ENCODE data around the gene DSTN.

DSTN gene

GRCh38 chr20:17555106-17555505 is 14.8 kb upstream of the DSTN start:
- no peak overlapping the region for H3K27ac ChIP-seq
- H2AFZ ChIP-seq: no peak overlapping the region
- H3K36me3 ChIP-seq (ENCODE audit: control insufficient read depth, insufficient read depth, low read length): no peaks in the 10 kb centered on the region
- no peak for TF ChIP-seq CTCF (IDR thresholded peaks at IDR 0.05)
- H3K4me1 ChIP-seq: peaks cover 5% of the 10 kb centered on the region
- H3K9me3 ChIP-seq (ENCODE audit: control insufficient read depth, low read length): no peaks in the 10 kb centered on the region
- no peaks in the 10 kb centered on the region for H3K27me3 ChIP-seq (ENCODE audit: control insufficient read depth, insufficient read depth, low read length)
- no peak overlapping the region for H3K4me3 ChIP-seq (ENCODE audit: low read depth, low read length)
- no peak overlapping the region for H3K9ac ChIP-seq
- no peaks in the 10 kb centered on the region for H3K79me2 ChIP-seq
- H3K4me2 ChIP-seq (ENCODE audit: low read length): no peak overlapping the region

GRCh38 chr20:17556837-17557674 is 12.8 kb upstream of the DSTN start:
- TF ChIP-seq CTCF (IDR thresholded peaks at IDR 0.05): no peak
- Histone ChIP-seq H3K27ac (no peak overlapping the region), H3K4me2 (ENCODE audit: low read length) (no peak overlapping the region), H3K9ac (no peak overlapping the region), H3K9me3 (ENCODE audit: control insufficient read depth, low read length) (no peaks in the 10 kb centered on the region), H3K27me3 (ENCODE audit: control insufficient read depth, insufficient read depth, low read length) (no peaks in the 10 kb centered on the region), H3K79me2 (no peaks in the 10 kb centered on the region), H2AFZ (peak overlapping the region; percentile 39), H3K4me3 (ENCODE audit: low read depth, low read length) (no peak overlapping the region), H3K36me3 (ENCODE audit: control insufficient read depth, insufficient read depth, low read length) (no peaks in the 10 kb centered on the region), H3K4me1 (peaks cover 5% of the 10 kb centered on the region)

GRCh38 chr20:17557675-17558006 is 12.2 kb upstream of the DSTN start:
- no peak overlapping the region for H3K4me3 ChIP-seq (ENCODE audit: low read depth, low read length)
- H3K36me3 ChIP-seq (ENCODE audit: control insufficient read depth, insufficient read depth, low read length): no peaks in the 10 kb centered on the region
- H3K27me3 ChIP-seq (ENCODE audit: control insufficient read depth, insufficient read depth, low read length): no peaks in the 10 kb centered on the region
- no peak for TF ChIP-seq CTCF (IDR thresholded peaks at IDR 0.05)
- H3K9ac ChIP-seq: no peak overlapping the region
- H3K79me2 ChIP-seq: no peaks in the 10 kb centered on the region
- no peak overlapping the region for H3K27ac ChIP-seq
- peaks cover 5% of the 10 kb centered on the region for H3K4me1 ChIP-seq
- no peak overlapping the region for H3K4me2 ChIP-seq (ENCODE audit: low read length)
- H3K9me3 ChIP-seq (ENCODE audit: control insufficient read depth, low read length): no peaks in the 10 kb centered on the region
- peak overlapping the region; percentile 39 for H2AFZ ChIP-seq

- Histone ChIP-seq H3K4me1 (peaks cover 5% of the 10 kb centered on the region), H3K4me2 (ENCODE audit: low read length) (no peak overlapping the region), H3K9me3 (ENCODE audit: control insufficient read depth, low read length) (no peaks in the 10 kb centered on the region), H3K36me3 (ENCODE audit: control insufficient read depth, insufficient read depth, low read length) (no peaks in the 10 kb centered on the region), H3K9ac (no peak overlapping the region), H3K27me3 (ENCODE audit: control insufficient read depth, insufficient read depth, low read length) (no peaks in the 10 kb centered on the region), H3K79me2 (no peaks in the 10 kb centered on the region), H3K4me3 (ENCODE audit: low read depth, low read length) (no peak overlapping the region), H3K27ac (peak overlapping the region; percentile 34), H2AFZ (peak overlapping the region; percentile 31)
- TF ChIP-seq CTCF (IDR thresholded peaks at IDR 0.05): no peak
Observed at GRCh38 chr20:17558154-17558940, 11.5 kb upstream of the DSTN start.
